Right lobe of liver (tissue), 4 donors: ENCODE data around the gene KRTAP22-1.

Experiments used
- POLR2A ChIP-seq: fragments of 450-650 bp; IDR thresholded peaks from one replicate; pipeline ENCODE4 v1.6.1; 2017; ENCODE audit warnings: antibody characterized with exemption, mild to moderate bottlenecking
- TF ChIP-seq, protein P1 (sequence below), 4 donors: fragments of 200-600 bp in 3 of 4; fragments of 450-650 bp in 1 of 4; IDR thresholded peaks; one replicate each; pipeline versions ENCODE4 v1.5.1 to v1.8.0; 2016 to 2022; ENCODE audit warnings: antibody characterized with exemption in 4 of 4, mild to moderate bottlenecking in 2 of 4
- donor health status: DM: no; HTN: no; CAD: no.
- donor health status: DM: no; HTN: no; CAD: no.
- donor health status: DM: no; HTN: yes; CAD: no.

DNA sequence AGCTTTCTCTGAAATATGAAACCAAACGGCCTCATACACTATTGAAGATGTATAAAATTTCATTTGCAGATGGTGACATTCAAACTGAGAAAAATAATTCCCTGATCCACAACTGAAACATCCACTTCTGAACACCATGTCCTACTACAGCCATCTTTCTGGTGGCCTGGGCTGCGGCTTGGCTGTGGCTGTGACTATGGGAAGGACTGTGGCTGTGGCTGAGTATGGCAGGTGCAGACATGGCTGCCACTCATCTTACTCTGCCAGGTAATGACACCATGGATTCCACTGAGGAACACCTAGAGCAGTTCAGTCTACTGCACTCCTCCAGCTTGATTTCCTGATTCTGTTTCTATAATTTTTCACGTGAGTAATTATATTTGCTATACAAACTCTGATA is 19.6 kb downstream of the KRTAP22-1 start, which contains the start of gene KRTAP20-4:
- TF ChIP-seq, protein P1, sequence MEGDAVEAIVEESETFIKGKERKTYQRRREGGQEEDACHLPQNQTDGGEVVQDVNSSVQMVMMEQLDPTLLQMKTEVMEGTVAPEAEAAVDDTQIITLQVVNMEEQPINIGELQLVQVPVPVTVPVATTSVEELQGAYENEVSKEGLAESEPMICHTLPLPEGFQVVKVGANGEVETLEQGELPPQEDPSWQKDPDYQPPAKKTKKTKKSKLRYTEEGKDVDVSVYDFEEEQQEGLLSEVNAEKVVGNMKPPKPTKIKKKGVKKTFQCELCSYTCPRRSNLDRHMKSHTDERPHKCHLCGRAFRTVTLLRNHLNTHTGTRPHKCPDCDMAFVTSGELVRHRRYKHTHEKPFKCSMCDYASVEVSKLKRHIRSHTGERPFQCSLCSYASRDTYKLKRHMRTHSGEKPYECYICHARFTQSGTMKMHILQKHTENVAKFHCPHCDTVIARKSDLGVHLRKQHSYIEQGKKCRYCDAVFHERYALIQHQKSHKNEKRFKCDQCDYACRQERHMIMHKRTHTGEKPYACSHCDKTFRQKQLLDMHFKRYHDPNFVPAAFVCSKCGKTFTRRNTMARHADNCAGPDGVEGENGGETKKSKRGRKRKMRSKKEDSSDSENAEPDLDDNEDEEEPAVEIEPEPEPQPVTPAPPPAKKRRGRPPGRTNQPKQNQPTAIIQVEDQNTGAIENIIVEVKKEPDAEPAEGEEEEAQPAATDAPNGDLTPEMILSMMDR (IDR thresholded peaks at IDR 0.05): no peak
- TF ChIP-seq POLR2A: no peak
